Kidney (tissue), 14 donors: ENCODE measurements around the gene HES1. TPM values are rescaled to one million over a fixed set of nuclear protein-coding genes. Genes with fewer than 3 reads are reported as not detected.

Source experiments
- DNase-seq, 5 donors: peaks; one replicate each; pipeline ENCODE4 v3.0.0-alpha.2; 2013 to 2020
- FAIRE-seq: peaks from 2 replicates; lab custom pipeline; 2012; peaks lifted over from hg19 to GRCh38; lab: Jason Lieb, UNC
- H3K27ac ChIP-seq, 2 donors: one replicate each; pipeline ENCODE4 v1.7.0; 2013; ENCODE audit warnings: low read depth in 2 of 2, low read length in 2 of 2, inconsistent platforms in 1 of 2
- H3K27me3 ChIP-seq: one replicate; pipeline ENCODE4 v1.7.1; 2013; ENCODE audit warnings: low read length, inconsistent platforms; ENCODE audit not compliant: control insufficient read depth, insufficient read depth
- H3K36me3 ChIP-seq, 3 donors: one replicate each; pipeline versions ENCODE4 v1.7.0 to v1.7.1; 2013; ENCODE audit warnings: low read length in 3 of 3, control low read depth in 1 of 3, inconsistent platforms in 1 of 3; ENCODE audit not compliant: insufficient read depth in 3 of 3, control insufficient read depth in 2 of 3
- H3K4me1 ChIP-seq, 3 donors: one replicate each; pipeline versions ENCODE4 v1.7.0 to v1.7.1; 2013; ENCODE audit warnings: low read length in 3 of 3, inconsistent platforms in 1 of 3, low read depth in 1 of 3; ENCODE audit not compliant: control insufficient read depth in 2 of 3, insufficient read depth in 2 of 3
- H3K4me3 ChIP-seq, 3 donors: one replicate each; pipeline versions ENCODE4 v1.7.0 to v1.8.1; 2013; ENCODE audit warnings: low read length in 3 of 3, control low read depth in 1 of 3, inconsistent platforms in 1 of 3
- H3K9ac ChIP-seq, 3 donors: one replicate each; pipeline versions ENCODE4 v1.7.0 to v1.7.1; 2013; ENCODE audit warnings: low read length in 3 of 3, control low read depth in 1 of 3, inconsistent platforms in 1 of 3
- H3K9me3 ChIP-seq, 3 donors: one replicate each; pipeline versions ENCODE4 v1.7.0 to v1.7.1; 2013; ENCODE audit warnings: low read length in 3 of 3, control low read depth in 1 of 3, inconsistent platforms in 1 of 3; ENCODE audit not compliant: control insufficient read depth in 2 of 3, insufficient read depth in 1 of 3
- intact Hi-C: fragments of 100-400 bp; cut with DNase I; formaldehyde crosslinking; loops from one replicate; pipeline ENCODE4 v1.11.1; 2022
- polyA plus RNA-seq: library from polyadenylated mRNA; stranded (reverse); fragments of 350-450 nt; fragmentation: Illumina TruSeq; extraction: RNeasy Lipid Tissue Mini Kit (QIAGEN cat#74804); gene quantifications from one replicate; pipeline ENCODE4 v1.2.3, GENCODE V29; 2014; ENCODE audit warnings: low read depth, low replicate concordance; ENCODE audit not compliant: insufficient read depth
- total RNA-seq: library from RNA; stranded (reverse); fragmentation: NEBNext Ultra II Directional; extraction: Animal tissue kit (Norgen Biotek cat#: 25700); gene quantifications from one replicate; pipeline ENCODE4 v1.2.1, GENCODE V29; 2021
- TF ChIP-seq, protein P1 (sequence below): IDR thresholded peaks from 3 replicates; pipeline ENCODE4 v1.5.1; 2012; ENCODE audit warnings: mild to moderate bottlenecking, moderate library complexity, borderline replicate concordance; ENCODE audit not compliant: insufficient read depth; ENCODE audit errors: extremely low read depth
- donor health status: control.
- donor health status: control.
- donor health status: control.
- donor health status: control.
- donor health status: control.
- donor health status: DM: yes; HTN: yes; CAD: no.
- donor health status: Normal renal cell carcinoma (clear cell type).

HES1 gene
- total and polyA plus RNA-seq, 2 donors from 2014 or later = 44.3 to 77.4 TPM

DNA sequence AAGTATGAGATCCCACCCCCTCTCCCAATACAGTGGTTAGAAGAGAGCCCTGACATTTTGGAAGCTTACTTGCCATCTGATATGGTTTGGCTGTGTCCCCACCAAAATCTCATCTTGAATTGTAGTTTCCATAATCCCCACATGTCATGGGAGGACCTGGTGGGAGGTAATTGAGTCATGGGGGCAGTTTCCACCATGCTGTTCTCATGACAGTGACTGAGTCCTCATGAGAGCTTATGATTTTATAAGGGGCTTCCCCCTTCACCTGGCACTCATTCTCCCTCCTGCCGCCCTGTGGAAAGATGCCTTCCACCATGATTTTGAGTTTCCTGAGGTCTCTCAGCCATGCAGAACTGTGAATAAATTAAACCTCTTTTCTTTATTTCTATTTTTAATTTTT lies 28.8 kb upstream of the HES1 start:
- peaks cover 0 to 12% (median 8%) of the 10 kb centered on the region in 3 donors for H3K4me1 ChIP-seq
- no peaks in the 10 kb centered on the region for H3K36me3 ChIP-seq
- no peak overlapping the region for H3K27ac ChIP-seq
- no peak overlapping the region for H3K4me3 ChIP-seq
- FAIRE-seq (no peak), DNase-seq (no peak)
- no peaks in the 10 kb centered on the region for H3K9me3 ChIP-seq
- TF ChIP-seq, protein P1, sequence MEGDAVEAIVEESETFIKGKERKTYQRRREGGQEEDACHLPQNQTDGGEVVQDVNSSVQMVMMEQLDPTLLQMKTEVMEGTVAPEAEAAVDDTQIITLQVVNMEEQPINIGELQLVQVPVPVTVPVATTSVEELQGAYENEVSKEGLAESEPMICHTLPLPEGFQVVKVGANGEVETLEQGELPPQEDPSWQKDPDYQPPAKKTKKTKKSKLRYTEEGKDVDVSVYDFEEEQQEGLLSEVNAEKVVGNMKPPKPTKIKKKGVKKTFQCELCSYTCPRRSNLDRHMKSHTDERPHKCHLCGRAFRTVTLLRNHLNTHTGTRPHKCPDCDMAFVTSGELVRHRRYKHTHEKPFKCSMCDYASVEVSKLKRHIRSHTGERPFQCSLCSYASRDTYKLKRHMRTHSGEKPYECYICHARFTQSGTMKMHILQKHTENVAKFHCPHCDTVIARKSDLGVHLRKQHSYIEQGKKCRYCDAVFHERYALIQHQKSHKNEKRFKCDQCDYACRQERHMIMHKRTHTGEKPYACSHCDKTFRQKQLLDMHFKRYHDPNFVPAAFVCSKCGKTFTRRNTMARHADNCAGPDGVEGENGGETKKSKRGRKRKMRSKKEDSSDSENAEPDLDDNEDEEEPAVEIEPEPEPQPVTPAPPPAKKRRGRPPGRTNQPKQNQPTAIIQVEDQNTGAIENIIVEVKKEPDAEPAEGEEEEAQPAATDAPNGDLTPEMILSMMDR = no peak
- intact Hi-C loops = no loop called here
- no peaks in the 10 kb centered on the region for H3K27me3 ChIP-seq
- no peak overlapping the region for H3K9ac ChIP-seq

DNA sequence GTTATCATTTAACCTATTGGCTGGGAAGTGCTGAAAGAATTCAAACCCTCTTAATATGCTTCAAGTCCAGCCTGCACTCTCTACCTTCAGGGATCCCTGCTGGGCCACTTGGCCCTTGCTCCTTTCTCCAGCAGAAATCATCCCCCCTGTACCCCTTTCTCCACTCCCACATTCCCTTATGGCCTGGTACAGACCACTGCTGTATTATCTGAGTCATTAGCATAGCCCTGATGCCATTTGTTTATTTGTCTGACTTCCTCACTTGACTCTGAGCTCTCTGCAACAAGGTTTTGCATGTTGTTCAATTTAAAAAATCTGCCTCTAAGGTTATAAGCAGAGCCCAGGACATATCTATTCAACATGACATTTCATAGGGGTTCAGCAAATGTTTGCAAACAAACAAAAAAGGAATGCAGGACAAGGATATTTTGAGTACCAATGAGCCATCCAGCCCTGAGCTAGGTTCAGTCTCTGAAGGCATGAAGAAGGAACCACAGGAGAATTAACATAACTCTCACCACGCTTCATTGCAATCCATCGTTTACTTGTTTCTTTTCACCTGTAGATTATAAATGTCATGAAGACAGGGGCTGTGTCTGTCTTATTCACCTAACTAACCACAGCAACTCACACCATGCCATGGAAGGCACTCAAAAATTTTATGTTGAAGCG lies 26.6 kb upstream of the HES1 start:
- no peak overlapping the region for H3K27ac ChIP-seq
- FAIRE-seq = no peak

DNA sequence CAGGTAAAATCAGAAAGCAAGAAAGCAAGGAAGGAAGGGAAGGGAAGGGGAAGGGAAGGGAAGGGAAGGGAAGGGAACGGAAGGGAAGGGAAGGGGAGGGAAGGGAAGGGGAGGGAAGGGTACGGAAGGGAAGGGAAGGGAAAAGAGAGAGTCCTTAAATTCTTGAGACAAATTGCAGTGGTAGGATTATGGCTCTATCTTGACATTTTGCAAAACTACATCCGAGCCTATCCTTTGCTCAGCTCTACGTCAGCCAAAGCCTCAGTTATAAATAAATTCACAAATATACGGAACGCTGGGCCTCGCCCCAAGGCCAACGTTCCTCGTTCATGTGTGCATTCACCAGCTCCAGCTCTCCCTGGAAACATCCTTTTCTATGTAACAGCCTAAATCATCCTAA lies 25.5 kb upstream of the HES1 start:
- FAIRE-seq (no peak), DNase-seq (no peak)
- H3K27ac ChIP-seq = peak overlapping the region in 1 of 2 donors; percentile 42
- no peaks in the 10 kb centered on the region for H3K27me3 ChIP-seq
- H3K4me1 ChIP-seq = peaks cover 2 to 14% (median 3%) of the 10 kb centered on the region in 3 donors
- no peak overlapping the region for H3K9ac ChIP-seq
- H3K9me3 ChIP-seq = no peaks in the 10 kb centered on the region
- TF ChIP-seq, protein P1 = no peak
- H3K36me3 ChIP-seq = no peaks in the 10 kb centered on the region
- H3K4me3 ChIP-seq = no peak overlapping the region
- intact Hi-C loops = no loop called here

More for the DNA sequence above, 26.6 kb upstream of the HES1 start:
- intact Hi-C loops = no loop called here
- no peaks in the 10 kb centered on the region for H3K9me3 ChIP-seq
- H3K9ac ChIP-seq = no peak overlapping the region
- TF ChIP-seq, protein P1 = no peak
- no peak overlapping the region for H3K4me3 ChIP-seq
- H3K27me3 ChIP-seq = no peaks in the 10 kb centered on the region
- no peak for DNase-seq
- no peaks in the 10 kb centered on the region for H3K36me3 ChIP-seq
- H3K4me1 ChIP-seq = peaks cover 3 to 14% (median 3%) of the 10 kb centered on the region in 3 donors
